ENCODE results near the gene WNT9A.
A peak's percentile ranks its signal among the peaks of the same experiment; 100 is the strongest.
"Not testable (repeated sequence)": the region's sequence is repeated elsewhere in the genome, so short reads cannot be mapped to it uniquely, and the experiment has no call there.

The WNT9A gene

DNA sequence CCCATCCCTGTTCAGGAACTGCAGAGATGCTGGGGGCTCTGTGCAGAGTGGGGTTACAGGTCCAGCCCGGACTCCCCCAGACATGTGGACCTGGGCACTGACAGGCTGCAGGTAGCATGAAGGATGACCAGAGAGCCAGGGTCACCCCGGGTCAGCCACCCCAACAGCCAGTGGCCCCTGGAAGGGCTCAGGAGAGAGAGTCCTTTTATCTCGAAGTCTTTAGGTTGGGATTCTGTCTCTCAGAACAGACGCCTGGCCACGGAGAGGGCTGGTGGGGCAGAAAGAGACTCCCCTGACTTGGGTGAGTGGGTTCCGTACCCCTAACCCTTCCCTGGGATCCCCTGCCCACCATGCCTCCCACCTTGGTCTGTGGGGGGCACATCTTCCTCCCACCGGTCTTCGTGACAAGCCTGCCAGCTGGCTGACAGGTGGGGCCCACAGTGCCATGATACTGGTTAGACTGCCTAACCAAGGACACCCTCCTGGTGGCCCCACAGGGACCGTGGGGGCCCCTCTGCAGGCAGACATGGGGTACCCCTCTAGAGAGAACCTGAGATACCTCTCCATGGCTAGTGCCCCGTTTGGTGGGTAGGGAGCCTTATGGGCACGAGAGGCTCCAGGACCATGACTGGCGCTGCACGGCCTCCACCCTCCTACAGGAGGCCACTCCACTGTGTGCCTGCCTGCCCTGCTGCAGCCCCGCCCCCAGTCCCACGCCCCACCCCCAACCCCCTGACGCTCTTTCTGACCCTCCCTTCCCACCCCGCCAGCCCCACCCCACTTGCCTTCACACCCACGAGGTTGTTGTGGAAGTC, 24.2 kb downstream of the WNT9A start:
- DNase-seq = no peak

DNA sequence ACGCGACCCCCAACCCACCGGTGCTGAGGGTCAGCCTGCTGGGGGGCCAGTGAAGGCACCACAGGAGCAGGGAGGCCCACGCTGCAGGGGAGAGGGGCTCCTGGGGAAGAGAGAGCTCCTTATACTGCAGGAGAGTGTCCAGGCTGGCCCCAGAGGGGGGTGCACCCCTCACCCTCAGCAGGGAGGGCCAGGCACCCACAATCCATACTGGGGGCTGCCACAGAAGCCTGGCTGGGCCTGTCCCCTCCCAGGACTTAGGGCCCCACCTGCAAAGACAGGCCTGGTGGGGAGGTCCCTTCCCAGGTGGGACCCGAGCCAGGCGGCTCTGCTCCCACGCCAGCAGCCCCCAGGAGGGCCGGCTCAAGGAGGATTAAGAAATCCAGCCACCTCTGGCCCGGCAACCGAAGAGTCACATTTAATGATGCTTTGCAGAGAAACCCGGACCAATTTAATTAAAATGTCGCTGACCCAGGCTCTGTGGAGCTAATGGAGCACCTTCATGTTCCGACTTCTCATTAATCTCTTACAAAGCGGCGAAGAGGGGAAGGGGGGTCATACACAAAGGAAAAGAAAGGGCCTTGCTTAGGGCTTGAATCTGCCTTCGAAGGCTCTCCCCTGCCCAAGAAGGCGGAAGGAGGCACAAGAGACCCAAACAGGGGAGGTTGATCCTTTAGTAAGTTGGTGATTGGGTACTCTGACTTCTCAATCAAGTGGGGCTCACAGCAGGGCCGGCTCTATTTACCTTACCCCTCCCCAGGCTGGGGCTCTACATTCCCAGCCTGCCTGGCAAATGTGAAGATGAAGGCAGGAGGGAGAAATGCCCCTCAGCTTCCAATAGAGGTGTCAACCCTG, 25.0 kb downstream of the WNT9A start:
- no peak for DNase-seq

DNA sequence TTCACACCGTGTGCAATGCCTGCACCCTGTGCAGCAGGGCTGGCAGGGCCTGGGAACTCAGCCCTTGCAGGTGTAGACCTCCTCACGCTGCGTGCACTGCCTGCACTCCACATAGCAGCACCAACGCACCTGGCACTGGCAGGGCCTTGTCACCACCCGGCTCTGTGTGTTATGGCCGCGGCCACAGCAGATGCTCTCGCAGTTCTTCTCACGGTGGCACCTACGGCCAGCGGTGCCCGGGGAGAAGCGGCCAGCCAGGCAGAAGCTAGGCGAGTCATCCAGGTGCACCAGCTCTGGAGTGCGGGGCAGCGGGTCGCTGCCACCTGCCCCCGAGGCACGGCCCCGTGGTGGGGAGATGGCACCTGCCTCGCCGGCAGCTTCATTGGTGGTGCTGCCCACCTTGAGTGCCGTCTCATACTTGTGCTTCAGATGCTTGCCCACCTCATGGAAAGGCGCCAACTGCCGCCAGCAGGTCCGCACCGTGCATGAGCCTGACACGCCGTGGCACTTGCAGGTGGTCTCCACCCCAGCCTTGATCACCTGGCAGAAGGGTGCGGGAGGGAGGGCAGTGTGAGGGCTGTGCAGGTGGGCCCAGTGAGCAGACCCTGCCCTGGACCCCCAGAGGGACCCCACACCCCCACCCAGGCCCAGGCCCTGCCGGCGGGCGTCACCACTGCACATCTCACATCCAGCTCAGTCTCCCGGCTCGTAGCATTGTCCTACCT, 26.1 kb downstream of the WNT9A start:
- DNase-seq = no peak

DNA sequence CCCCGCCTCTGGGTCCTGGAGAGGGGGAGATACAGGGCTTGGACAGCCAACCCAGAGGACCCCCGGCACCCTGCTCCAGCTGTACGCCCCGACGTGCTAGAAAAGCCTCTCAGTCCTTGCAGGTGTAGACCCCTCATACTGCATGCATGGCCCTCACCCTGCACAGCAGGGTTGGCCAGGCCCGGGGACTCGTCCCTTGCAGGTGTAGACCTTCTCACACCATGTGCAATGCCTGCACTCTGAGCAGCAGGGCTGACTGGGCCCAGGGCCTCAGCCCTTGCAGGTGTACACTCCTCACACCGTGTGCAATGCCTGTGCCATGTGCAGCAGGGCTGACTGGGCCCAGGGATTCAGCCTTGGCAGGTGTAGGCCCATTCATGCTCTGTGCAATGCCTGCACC, 26.8 kb downstream of the WNT9A start:
- no peak for DNase-seq

DNA sequence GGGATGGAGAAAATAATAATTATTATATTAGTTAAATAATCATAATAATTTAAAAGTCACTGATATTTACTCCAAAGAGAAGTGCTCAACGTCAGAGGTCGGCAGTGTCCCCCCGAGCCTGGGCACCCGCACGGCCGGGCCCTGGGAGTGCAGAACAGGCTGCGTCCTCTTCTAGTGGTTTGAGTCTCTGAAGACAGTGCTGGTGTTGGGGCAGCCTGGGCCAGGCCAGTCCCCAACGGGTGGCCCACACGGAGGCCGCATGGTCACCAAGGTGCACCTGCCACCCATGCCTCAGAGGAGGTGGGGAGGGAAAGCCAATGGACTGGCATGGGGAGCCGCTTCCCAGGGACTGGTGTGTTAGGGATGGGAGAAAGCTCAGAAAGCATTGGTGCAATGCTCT, 27.3 kb downstream of the WNT9A start:
- no peak for DNase-seq

DNA sequence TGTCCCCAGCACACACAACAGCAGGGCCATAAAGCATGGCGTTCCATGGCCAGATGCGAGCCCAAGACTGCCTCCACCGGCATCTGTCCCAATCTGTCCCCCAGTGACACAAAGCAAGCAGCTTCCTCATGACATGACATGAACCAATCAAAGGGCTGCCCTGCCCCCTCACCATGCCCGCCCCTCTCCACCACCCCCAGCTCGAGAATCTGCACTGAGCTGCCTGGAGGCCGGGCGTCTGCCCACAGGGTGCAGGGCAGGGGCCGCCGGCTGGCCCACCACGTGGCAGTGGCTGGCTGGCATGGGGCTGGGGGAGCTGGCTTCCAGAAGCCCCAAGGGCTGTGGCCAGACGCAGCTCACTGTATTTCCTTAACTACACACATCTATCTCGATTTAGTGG, 27.8 kb downstream of the WNT9A start:
- no peak for DNase-seq

DNA sequence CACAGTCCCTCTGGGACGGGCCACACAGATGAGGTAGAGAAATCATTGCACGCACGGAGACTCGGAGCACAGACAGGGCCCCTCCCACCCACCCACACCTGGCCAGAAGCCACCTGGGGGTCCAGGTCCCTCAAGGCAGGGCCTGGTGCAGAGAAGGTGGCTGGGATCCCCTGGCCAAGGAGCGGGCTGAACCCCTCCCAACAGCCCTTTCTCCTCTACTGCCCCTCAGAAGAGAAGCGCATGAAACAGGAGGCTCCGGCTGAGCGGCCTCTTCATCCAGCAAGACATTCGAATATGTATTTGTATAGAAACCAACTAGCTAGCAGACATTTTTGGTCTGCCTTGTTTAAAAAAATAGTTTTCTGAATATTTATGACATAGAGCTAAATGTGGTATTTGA, 29.0 kb downstream of the WNT9A start:
- no peak for DNase-seq

DNA sequence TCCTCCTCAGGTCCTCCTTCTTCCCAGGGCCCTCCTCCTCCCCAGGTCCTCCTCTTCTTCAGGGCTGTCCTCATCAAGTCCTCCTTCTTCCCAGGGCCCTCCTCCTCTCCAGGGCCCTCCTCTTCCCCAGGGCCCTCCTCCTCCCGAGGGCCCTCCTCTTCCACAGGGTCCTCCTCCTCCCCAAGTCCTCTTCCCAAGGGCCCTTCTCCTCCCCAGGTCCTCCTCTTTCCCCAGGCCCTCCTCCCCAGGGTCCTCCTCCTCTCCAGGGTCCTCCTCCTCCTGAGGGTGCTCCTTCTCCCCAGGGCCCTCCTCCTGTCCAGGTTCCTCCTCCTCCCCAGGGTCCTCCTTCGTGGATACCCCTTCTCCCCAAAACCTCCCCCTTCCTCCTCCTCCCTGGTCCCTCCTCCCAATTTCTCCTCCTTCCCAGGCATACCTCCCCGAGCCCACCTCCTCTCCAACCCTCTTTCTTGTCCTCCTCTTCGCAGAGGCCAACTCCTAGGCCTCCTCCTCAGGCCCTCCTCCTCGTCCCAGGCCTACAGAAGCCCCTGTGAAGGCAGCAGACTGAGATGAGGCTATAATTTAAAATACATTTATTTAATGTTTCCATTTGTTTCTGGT, 29.5 kb downstream of the WNT9A start:
- no peak for DNase-seq

DNA sequence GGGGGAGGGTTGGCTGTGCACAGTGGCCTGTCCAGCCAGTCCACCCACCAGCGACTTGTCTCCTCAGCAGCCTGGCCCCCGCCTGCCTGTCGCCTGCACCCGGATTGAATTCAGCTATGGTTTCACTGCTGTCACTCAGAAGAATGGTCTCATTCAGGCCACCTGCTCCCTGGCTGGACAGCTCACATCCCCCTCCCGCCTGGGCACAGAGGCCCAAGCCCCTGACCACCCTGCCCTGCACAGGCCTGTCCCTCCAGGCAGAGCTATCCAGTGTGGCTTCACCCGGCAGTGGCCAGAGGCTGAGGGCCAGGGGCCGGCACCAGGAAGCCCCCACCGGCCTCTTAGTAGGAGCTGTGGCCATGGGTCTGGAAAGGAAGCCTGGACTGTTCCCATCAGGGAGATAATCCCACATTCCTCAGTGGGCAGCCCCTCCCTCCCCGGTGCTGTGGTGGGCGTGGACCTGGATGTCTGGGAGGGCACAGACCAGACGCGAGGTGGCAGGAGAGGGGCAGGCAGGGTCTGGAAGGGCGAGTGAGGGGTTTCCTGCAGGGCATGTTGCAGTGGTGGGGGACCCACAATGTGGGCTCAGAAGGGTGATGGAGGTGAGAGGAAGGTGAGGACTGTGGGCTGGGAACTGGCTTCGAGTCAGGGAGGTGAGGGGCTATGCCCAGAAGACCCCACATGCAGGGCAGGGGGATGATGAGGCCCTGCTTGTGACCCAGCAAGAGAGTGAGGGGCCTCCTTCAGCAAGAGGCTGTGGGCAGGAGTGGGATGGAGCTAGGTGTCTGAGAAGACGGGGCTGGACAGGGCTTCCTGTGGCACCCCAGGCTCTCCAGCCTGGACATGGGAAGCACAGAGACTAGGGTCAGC, 30.4 kb downstream of the WNT9A start:
- no peak for DNase-seq

DNA sequence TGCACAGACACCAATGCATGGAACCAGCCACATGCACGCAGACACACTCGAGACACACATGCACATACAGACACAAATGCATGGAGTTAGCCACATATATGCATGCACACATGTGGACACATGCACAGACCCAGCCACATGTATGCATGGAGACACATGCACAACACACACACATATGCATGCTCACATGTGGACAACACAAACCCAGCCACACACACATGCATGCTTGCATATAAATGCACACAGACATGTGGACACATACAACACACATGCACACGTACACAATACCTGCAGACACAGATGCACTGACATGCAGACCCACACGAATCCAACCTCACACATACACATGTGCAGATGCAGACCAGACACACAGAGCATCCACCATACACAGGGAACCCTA, 31.1 kb downstream of the WNT9A start:
- DNase-seq = no peak

DNA sequence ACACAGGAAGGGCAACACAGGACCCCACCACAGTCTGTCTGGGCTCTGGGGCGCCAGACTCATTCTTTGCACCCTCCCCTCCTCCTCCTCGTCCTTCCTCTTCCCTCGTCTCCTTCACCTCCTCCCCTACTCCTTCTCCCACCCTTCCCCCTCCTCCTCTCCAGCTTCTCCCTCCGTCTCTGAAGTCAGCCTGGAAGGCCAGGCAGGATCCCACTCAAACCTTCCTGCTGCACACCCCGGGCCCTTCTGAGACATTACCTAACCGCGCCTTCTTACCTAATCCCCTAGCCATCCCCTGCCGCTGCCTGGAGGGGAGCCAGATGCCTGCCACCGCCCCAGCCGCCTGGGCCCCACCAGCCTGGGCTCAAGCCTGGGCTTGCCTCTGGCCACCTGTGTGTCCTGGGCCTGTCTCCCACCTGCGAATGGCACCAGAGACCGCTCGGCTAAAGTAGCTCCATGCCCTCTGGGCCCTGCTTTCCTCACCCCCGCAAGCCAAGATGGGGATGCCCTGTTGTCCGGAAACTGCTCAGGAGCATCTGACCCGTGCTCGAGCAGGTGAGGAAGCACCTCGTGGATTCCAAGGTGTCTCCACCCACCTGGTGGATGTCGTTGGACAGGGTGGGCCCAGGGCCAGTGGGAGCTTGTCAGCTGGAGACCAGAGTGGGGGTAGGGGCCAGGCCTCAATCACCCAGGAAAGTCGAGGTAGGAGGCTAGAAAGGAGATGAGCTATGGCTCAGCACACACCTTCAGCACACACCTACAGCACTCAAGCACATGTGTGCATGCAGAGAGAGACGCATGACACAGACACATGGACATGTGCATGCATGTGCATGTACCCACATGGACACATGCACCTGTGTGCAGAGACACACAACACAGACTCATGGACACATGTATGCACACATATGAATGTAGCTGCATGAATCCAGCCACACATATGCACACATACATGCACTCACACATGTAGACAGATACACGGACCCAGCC, 31.9 kb downstream of the WNT9A start:
- no peak for DNase-seq

DNA sequence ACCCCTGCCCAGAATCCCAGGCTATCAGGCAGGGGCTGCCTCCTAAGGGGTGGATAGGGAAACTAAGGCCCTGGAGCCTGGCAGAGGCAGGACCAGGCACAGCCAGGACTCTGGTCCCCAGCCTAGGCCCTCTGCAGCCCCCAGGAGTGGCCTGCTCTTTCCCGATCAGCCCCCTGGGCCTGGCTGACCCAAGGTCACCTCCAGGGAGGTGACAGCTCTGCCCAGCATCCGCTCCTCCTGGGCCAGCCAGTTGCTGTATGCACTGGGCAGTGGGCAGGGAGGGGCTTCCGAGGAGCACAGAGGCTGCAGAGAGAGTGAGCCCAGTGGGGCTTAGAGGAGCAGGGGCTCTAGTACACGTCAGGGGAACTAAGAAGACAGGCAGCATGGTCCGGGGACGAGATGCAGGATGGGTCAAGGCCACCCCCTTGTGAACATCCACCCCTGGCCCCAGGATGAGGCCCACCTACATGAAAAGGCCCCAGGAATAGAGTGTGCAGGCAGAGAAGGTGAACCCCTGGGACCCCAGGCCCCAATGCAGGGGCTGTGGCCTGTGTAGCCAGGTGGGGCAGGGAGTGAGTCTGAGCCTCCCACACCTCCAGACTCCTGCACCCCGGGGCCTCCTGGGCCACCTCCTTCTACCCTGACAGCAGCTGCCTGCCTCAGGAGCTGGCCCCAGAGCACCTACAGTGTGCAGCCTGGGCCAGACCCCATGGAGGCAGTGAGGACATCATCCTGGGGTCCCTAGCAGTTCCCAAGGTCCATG, 32.8 kb downstream of the WNT9A start:
- DNase-seq = no peak

- peak; percentile 42 for DNase-seq
Observed at GRCh38 chr1:227913764-227914721, 33.7 kb downstream of the WNT9A start.

GRCh38 chr1:227913396-227913763, 34.4 kb downstream of the WNT9A start:
- DNase-seq = no peak

DNA sequence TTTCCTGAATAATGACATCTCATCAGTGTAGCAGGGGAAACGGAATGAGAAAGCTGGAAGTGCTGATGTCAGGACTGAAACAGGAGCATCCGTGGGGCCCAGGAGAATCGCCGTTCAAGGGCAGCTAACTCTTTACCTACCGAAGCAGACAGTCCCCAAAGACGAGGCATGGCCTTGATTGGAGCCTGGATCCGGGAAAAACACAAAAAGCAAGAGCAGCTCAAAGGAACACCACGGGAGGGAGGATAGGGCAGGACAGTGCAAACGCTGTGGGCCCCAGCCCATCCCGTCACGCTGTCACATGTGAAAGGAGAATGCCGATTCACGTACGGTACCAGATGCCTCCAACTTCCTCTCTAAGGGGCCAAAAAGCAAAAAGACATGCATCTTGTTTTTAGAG, 34.9 kb downstream of the WNT9A start:
- no peak for DNase-seq

- DNase-seq = no peak
Observed at GRCh38 chr1:227911376-227911775, 36.4 kb downstream of the WNT9A start.

GRCh38 chr1:227910511-227911153, 37.1 kb downstream of the WNT9A start:
- no peak for DNase-seq

- DNase-seq = not testable (repeated sequence)
Observed at GRCh38 chr1:227909923-227910328, 37.8 kb downstream of the WNT9A start.

Measured in fibroblast of skin of back (primary cell).